CD4-positive, alpha-beta memory T cell (primary cell): ENCODE data around the gene SFT2D1. TPM values are rescaled to one million over a fixed set of nuclear protein-coding genes. Genes with fewer than 3 reads are reported as not detected.

Experiments used
- CTCF ChIA-PET: fragments of 350-600 bp; sonication (Branson Sonifier 250); formaldehyde crosslinking; loops from one replicate; lab custom pipeline; 2021; ENCODE audit warnings: inconsistent platforms; ENCODE audit not compliant: partially characterized antibody; lab: Charles Lee
- POLR2A ChIA-PET: fragments of 350-600 bp; sonication (Branson Sonifier 250); formaldehyde crosslinking; loops from one replicate; lab custom pipeline; 2021; ENCODE audit not compliant: partially characterized antibody; lab: Charles Lee
- DNase-seq, 5 donors: peaks; one replicate each; pipeline versions ENCODE4 v3.0.0 to v3.0.0-alpha.2; 2020 to 2022; ENCODE audit warnings: mixed read lengths in 1 of 5
- H3K27ac ChIP-seq: one replicate; pipeline ENCODE4 v1.7.0; 2013; ENCODE audit warnings: low read depth, low read length
- H3K27me3 ChIP-seq: 2 replicates; pipeline ENCODE4 v1.7.0; 2013; ENCODE audit warnings: mild to moderate bottlenecking, low read length, moderate library complexity; ENCODE audit not compliant: insufficient read depth
- H3K36me3 ChIP-seq: 2 replicates; pipeline ENCODE4 v1.7.0; 2013; ENCODE audit warnings: mild to moderate bottlenecking, low read length, moderate library complexity; ENCODE audit not compliant: insufficient read depth
- H3K4me1 ChIP-seq: 2 replicates; pipeline ENCODE4 v1.7.0; 2013; ENCODE audit warnings: mild to moderate bottlenecking, low read length, moderate library complexity; ENCODE audit not compliant: insufficient read depth
- H3K4me3 ChIP-seq, 2 donors: one replicate each; pipeline ENCODE4 v1.7.0; 2013; ENCODE audit warnings: low read length in 2 of 2, mild to moderate bottlenecking in 1 of 2
- H3K9me3 ChIP-seq, 2 donors: one replicate each; pipeline ENCODE4 v1.7.0; 2013; ENCODE audit warnings: low read length in 2 of 2, control low read depth in 1 of 2; ENCODE audit not compliant: control insufficient read depth in 1 of 2
- H3K27ac Mint-ChIP-seq, 7 donors: one replicate each; pipeline ENCODE4 v1.8.0; 2020 to 2021; ENCODE audit warnings: mixed read lengths in 7 of 7, mild to moderate bottlenecking in 6 of 7, inconsistent platforms in 3 of 7, moderate library complexity in 3 of 7
- H3K27me3 Mint-ChIP-seq, 2 donors: one replicate each; pipeline ENCODE4 v1.8.0; 2020 to 2021; ENCODE audit warnings: mixed read lengths in 2 of 2
- H3K36me3 Mint-ChIP-seq, 2 donors: one replicate each; pipeline ENCODE4 v1.8.0; 2020 to 2021; ENCODE audit warnings: mixed read lengths in 2 of 2, inconsistent platforms in 1 of 2, mild to moderate bottlenecking in 1 of 2
- H3K4me1 Mint-ChIP-seq, 4 donors: one replicate each; pipeline ENCODE4 v1.8.0; 2020 to 2021; ENCODE audit warnings: mixed read lengths in 4 of 4, mild to moderate bottlenecking in 1 of 4
- H3K4me3 Mint-ChIP-seq, 8 donors: one replicate each; pipeline ENCODE4 v1.8.0; 2020 to 2021; ENCODE audit warnings: mixed read lengths in 8 of 8, mild to moderate bottlenecking in 7 of 8, moderate library complexity in 6 of 8, inconsistent platforms in 3 of 8
- H3K9me3 Mint-ChIP-seq, 8 donors: one replicate each; pipeline ENCODE4 v1.8.0; 2020 to 2021; ENCODE audit warnings: mixed read lengths in 8 of 8, mild to moderate bottlenecking in 5 of 8, inconsistent platforms in 3 of 8, moderate library complexity in 1 of 8
- intact Hi-C: fragments of 100-400 bp; cut with micrococcal nuclease; formaldehyde crosslinking; loops from one replicate; pipeline ENCODE4 v1.15.1; 2023
- polyA plus RNA-seq, 2 donors: library from polyadenylated mRNA; unstranded; fragments of 300-500 nt; fragmentation: Illumina TruSeq; gene quantifications; one replicate each; pipeline ENCODE4 v1.2.3, GENCODE V29; 2021
- total RNA-seq, 2 experiments: library from RNA; stranded (reverse); gene quantifications; one replicate each; pipeline ENCODE4 v1.2.3, GENCODE V29; 2021

SFT2D1 gene
- total and polyA plus RNA-seq, 4 experiments from 2014 or later, result 37.3 to 70.3 (median 38.9) TPM

GRCh38 chr6:166308033-166308768 lies 34.1 kb downstream of the SFT2D1 start, which contains the start of gene PRR18:
Gene PRR18, minus strand, starts transcription at chr6:166308392. Its CDS starts 250 bp downstream, at chr6:166308142.
- peak within 1 kb of the TSS in 6 of 8 donors; percentile 8 to 53 (median 36) for H3K4me3 Mint-ChIP-seq
- H3K27ac ChIP-seq, result no peak within 1 kb of the TSS
- ChIA-PET POLR2A (no interaction called here), CTCF (interaction anchor here (1.4 to 7.5 kb wide), 3 partner anchors 12 to 92 kb away, joined by 3 to 104 read pairs (median 5); no protein-coding TSS in a partner anchor)
- H3K36me3 ChIP-seq, result no peaks in the 10 kb centered on the region
- peaks cover 20 to 28% of the 10 kb centered on the region in 2 donors for H3K27me3 Mint-ChIP-seq
- H3K27ac Mint-ChIP-seq, result no peak within 1 kb of the TSS
- H3K4me3 ChIP-seq, result no peak within 1 kb of the TSS
- DNase-seq, result peak in 1 of 5 donors; percentile 2
- H3K4me1 ChIP-seq, result peaks cover 5% of the 10 kb centered on the region
- no peaks in the 10 kb centered on the region for H3K9me3 Mint-ChIP-seq
- peaks cover 12% of the 10 kb centered on the region for H3K27me3 ChIP-seq
- no peaks in the 10 kb centered on the region for H3K9me3 ChIP-seq
- no peaks in the 10 kb centered on the region for H3K36me3 Mint-ChIP-seq
- H3K4me1 Mint-ChIP-seq, result peaks cover 0 to 6% (median 2%) of the 10 kb centered on the region in 4 donors
- intact Hi-C loops, result no loop called here

- H3K4me1 Mint-ChIP-seq, result peaks cover 0 to 6% (median 2%) of the 10 kb centered on the region in 4 donors
- peak overlapping the region in 2 of 8 donors; percentile 25 to 41 for H3K4me3 Mint-ChIP-seq
- peaks cover 24 to 35% of the 10 kb centered on the region in 2 donors for H3K27me3 Mint-ChIP-seq
- DNase-seq, result peak in 1 of 5 donors; percentile 13
- H3K27ac Mint-ChIP-seq, result no peak overlapping the region
- no peaks in the 10 kb centered on the region for H3K36me3 Mint-ChIP-seq
- Histone ChIP-seq H3K9me3 (no peaks in the 10 kb centered on the region), H3K27me3 (peaks cover 16% of the 10 kb centered on the region), H3K27ac (no peak overlapping the region), H3K4me1 (peaks cover 5% of the 10 kb centered on the region), H3K36me3 (no peaks in the 10 kb centered on the region), H3K4me3 (no peak overlapping the region)
- CTCF ChIA-PET, result interaction anchor here (1.0 kb wide), 1 partner anchor 93 kb away, joined by 4 read pairs; no protein-coding TSS in a partner anchor
- intact Hi-C loops, result no loop called here
- no peaks in the 10 kb centered on the region for H3K9me3 Mint-ChIP-seq
- POLR2A ChIA-PET, result no interaction called here
These were observed 35.0 kb downstream of the SFT2D1 start for GRCh38 chr6:166307082-166308032.

GRCh38 chr6:166306378-166307081 lies 35.8 kb downstream of the SFT2D1 start:
- no peak overlapping the region for H3K27ac ChIP-seq
- peaks cover 16% of the 10 kb centered on the region for H3K27me3 ChIP-seq
- peaks cover 5% of the 10 kb centered on the region for H3K4me1 ChIP-seq
- Mint-ChIP-seq H3K4me1 (peaks cover 0 to 6% (median 2%) of the 10 kb centered on the region in 4 donors), H3K9me3 (no peaks in the 10 kb centered on the region), H3K27ac (no peak overlapping the region), H3K36me3 (no peaks in the 10 kb centered on the region), H3K27me3 (peaks cover 27 to 41% of the 10 kb centered on the region in 2 donors), H3K4me3 (peak overlapping the region in 7 of 8 donors; percentile 46 to 74 (median 66))
- DNase-seq, result no peak
- no peaks in the 10 kb centered on the region for H3K36me3 ChIP-seq
- no peak overlapping the region for H3K4me3 ChIP-seq
- no peaks in the 10 kb centered on the region for H3K9me3 ChIP-seq
- POLR2A ChIA-PET, result no interaction called here
- CTCF ChIA-PET, result interaction anchor here (1.0 kb wide), 2 partner anchors 75 to 94 kb away, joined by 4 read pairs; no protein-coding TSS in a partner anchor
- intact Hi-C loops, result no loop called here

- H3K27me3 Mint-ChIP-seq, result peaks cover 27 to 44% of the 10 kb centered on the region in 2 donors
- H3K27ac Mint-ChIP-seq, result no peak overlapping the region
- H3K4me3 Mint-ChIP-seq, result peak overlapping the region in 2 of 8 donors; percentile 10 to 63
- DNase-seq, result no peak
- H3K9me3 Mint-ChIP-seq, result no peaks in the 10 kb centered on the region
- H3K27me3 ChIP-seq, result peaks cover 16% of the 10 kb centered on the region
- POLR2A ChIA-PET, result no interaction called here
- peaks cover 0 to 6% (median 2%) of the 10 kb centered on the region in 4 donors for H3K4me1 Mint-ChIP-seq
- no peaks in the 10 kb centered on the region for H3K36me3 Mint-ChIP-seq
- intact Hi-C loops, result no loop called here
- H3K4me3 ChIP-seq, result no peak overlapping the region
- no peaks in the 10 kb centered on the region for H3K9me3 ChIP-seq
- H3K36me3 ChIP-seq, result no peaks in the 10 kb centered on the region
- peaks cover 5% of the 10 kb centered on the region for H3K4me1 ChIP-seq
- H3K27ac ChIP-seq, result no peak overlapping the region
- CTCF ChIA-PET, result interaction anchor here (1.0 to 1.9 kb wide), 2 partner anchors 76 to 96 kb away, joined by 4 to 5 read pairs; no protein-coding TSS in a partner anchor
These were observed 36.7 kb downstream of the SFT2D1 start for GRCh38 chr6:166305562-166306117.

GRCh38 chr6:166304106-166304505 lies 38.2 kb downstream of the SFT2D1 start:
- Histone ChIP-seq H3K4me3 (no peak overlapping the region), H3K4me1 (peaks cover 5% of the 10 kb centered on the region), H3K27me3 (peaks cover 11% of the 10 kb centered on the region), H3K27ac (no peak overlapping the region), H3K9me3 (no peaks in the 10 kb centered on the region), H3K36me3 (no peaks in the 10 kb centered on the region)
- Mint-ChIP-seq H3K4me1 (peaks cover 0 to 6% (median 2%) of the 10 kb centered on the region in 4 donors), H3K9me3 (no peaks in the 10 kb centered on the region), H3K4me3 (no peak overlapping the region), H3K36me3 (no peaks in the 10 kb centered on the region), H3K27me3 (peaks cover 25 to 39% of the 10 kb centered on the region in 2 donors), H3K27ac (no peak overlapping the region)
- intact Hi-C loops, result no loop called here
- CTCF ChIA-PET, result interaction anchor here (1.8 to 1.9 kb wide), 2 partner anchors 9 to 97 kb away, joined by 5 to 6 read pairs; no protein-coding TSS in a partner anchor
- POLR2A ChIA-PET, result no interaction called here
- no peak for DNase-seq

GRCh38 chr6:166301611-166302529 lies 40.5 kb downstream of the SFT2D1 start:
- H3K4me3 Mint-ChIP-seq, result no peak overlapping the region
- peaks cover 0 to 3% (median 0%) of the 10 kb centered on the region in 4 donors for H3K4me1 Mint-ChIP-seq
- Histone ChIP-seq H3K4me3 (no peak overlapping the region), H3K36me3 (no peaks in the 10 kb centered on the region), H3K27ac (no peak overlapping the region), H3K4me1 (no peaks in the 10 kb centered on the region), H3K9me3 (no peaks in the 10 kb centered on the region), H3K27me3 (peaks cover 9% of the 10 kb centered on the region)
- no peak overlapping the region for H3K27ac Mint-ChIP-seq
- CTCF ChIA-PET, result no interaction called here
- H3K36me3 Mint-ChIP-seq, result no peaks in the 10 kb centered on the region
- POLR2A ChIA-PET, result no interaction called here
- H3K9me3 Mint-ChIP-seq, result no peaks in the 10 kb centered on the region
- intact Hi-C loops, result no loop called here
- H3K27me3 Mint-ChIP-seq, result peaks cover 25 to 40% of the 10 kb centered on the region in 2 donors
- no peak for DNase-seq
